ENCODE measurements around the gene RNF213. TPM values are rescaled to one million over a fixed set of nuclear protein-coding genes. Genes with fewer than 3 reads are reported as not detected.

RNF213 gene
- total RNA-seq, 1 donor from 2014 or later: 110 TPM

DNA sequence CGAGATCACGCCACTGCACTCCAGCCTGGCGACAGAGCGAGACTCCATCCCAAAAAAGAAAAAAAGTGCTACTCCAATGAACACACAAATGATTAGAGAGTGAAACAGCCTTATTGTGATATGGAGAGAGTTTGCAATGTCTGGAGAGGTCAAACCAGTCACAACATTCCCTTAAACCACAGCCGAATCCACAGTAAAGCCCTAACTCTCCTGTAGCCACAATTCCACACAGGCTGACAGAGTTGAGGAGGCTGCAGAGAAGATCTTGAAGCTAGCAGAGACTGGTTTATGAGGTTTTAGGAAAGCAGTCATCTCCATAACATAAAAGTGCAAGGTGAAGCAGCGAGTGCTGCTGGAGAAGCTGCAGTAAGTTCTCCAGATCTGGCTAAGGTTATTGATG lies 6.7 kb downstream of the RNF213 start:
- Mint-ChIP-seq H3K27me3 (ENCODE audit: unreplicated experiment) (peaks cover 5% of the 10 kb centered on the region), H3K27ac (ENCODE audit: unreplicated experiment) (no peak overlapping the region), H3K4me3 (ENCODE audit: unreplicated experiment) (no peak overlapping the region), H3K9me3 (ENCODE audit: unreplicated experiment) (no peaks in the 10 kb centered on the region), H3K4me1 (ENCODE audit: unreplicated experiment) (peaks cover 23% of the 10 kb centered on the region), H3K36me3 (ENCODE audit: low read depth, unreplicated experiment) (peaks cover 13% of the 10 kb centered on the region)
- TF ChIP-seq, protein P1, sequence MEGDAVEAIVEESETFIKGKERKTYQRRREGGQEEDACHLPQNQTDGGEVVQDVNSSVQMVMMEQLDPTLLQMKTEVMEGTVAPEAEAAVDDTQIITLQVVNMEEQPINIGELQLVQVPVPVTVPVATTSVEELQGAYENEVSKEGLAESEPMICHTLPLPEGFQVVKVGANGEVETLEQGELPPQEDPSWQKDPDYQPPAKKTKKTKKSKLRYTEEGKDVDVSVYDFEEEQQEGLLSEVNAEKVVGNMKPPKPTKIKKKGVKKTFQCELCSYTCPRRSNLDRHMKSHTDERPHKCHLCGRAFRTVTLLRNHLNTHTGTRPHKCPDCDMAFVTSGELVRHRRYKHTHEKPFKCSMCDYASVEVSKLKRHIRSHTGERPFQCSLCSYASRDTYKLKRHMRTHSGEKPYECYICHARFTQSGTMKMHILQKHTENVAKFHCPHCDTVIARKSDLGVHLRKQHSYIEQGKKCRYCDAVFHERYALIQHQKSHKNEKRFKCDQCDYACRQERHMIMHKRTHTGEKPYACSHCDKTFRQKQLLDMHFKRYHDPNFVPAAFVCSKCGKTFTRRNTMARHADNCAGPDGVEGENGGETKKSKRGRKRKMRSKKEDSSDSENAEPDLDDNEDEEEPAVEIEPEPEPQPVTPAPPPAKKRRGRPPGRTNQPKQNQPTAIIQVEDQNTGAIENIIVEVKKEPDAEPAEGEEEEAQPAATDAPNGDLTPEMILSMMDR (IDR thresholded peaks at IDR 0.05; ENCODE audit: unreplicated experiment): no peak
- no peak for DNase-seq (ENCODE audit: low spot score)

DNA sequence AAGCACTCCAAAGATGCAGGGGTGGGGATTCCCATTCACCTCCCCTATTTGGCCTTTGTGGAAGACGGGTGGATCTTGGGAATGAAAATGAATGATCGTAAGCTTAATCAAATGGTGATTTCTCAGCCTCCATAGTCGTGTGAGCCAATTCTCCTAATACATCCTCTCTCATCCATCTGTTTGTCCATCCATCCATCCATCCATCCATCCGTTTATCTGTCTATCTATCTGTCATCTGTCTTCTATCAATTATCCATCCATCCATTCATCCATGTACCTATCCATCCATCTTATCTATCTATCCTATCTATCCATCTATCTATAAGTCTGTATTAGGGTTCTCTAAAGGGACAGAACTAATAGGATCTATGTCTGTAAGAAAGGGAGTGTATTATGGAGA lies 7.8 kb downstream of the RNF213 start:
- H3K4me3 Mint-ChIP-seq (ENCODE audit: unreplicated experiment): no peak overlapping the region
- TF ChIP-seq, protein P1 (IDR thresholded peaks at IDR 0.05; ENCODE audit: unreplicated experiment): no peak

DNA sequence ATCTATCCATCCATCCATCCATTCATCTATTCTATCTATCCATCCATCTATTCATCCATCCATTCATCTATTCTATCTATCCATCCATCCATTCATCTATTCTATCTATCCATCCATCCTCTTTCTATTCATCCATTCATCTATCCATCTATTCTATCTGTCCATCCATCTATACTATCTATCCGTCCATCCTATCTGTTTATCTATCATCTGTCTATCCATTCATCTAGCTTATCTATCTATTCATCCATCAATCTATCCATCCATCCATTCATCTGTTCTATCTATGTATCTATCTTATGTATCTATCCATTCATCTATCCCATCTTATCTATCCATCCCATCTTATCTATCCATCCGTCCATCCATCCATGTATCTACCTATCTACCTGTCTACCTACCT lies 8.8 kb downstream of the RNF213 start:
- H3K27ac Mint-ChIP-seq (ENCODE audit: unreplicated experiment): no peak overlapping the region
- TF ChIP-seq, protein P1 (IDR thresholded peaks at IDR 0.05; ENCODE audit: unreplicated experiment): no peak
- H3K4me1 Mint-ChIP-seq (ENCODE audit: unreplicated experiment): peaks cover 20% of the 10 kb centered on the region
- H3K9me3 Mint-ChIP-seq (ENCODE audit: unreplicated experiment): no peaks in the 10 kb centered on the region
- DNase-seq (ENCODE audit: low spot score): no peak
- H3K4me3 Mint-ChIP-seq (ENCODE audit: unreplicated experiment): no peak overlapping the region
- H3K27me3 Mint-ChIP-seq (ENCODE audit: unreplicated experiment): peaks cover 10% of the 10 kb centered on the region
- H3K36me3 Mint-ChIP-seq (ENCODE audit: low read depth, unreplicated experiment): peaks cover 18% of the 10 kb centered on the region

More for the DNA sequence above, 7.8 kb downstream of the RNF213 start:
- H3K4me1 Mint-ChIP-seq (ENCODE audit: unreplicated experiment): peaks cover 19% of the 10 kb centered on the region
- peaks cover 13% of the 10 kb centered on the region for H3K36me3 Mint-ChIP-seq (ENCODE audit: low read depth, unreplicated experiment)
- no peak for DNase-seq (ENCODE audit: low spot score)
- H3K27ac Mint-ChIP-seq (ENCODE audit: unreplicated experiment): no peak overlapping the region
- H3K9me3 Mint-ChIP-seq (ENCODE audit: unreplicated experiment): no peaks in the 10 kb centered on the region
- H3K27me3 Mint-ChIP-seq (ENCODE audit: unreplicated experiment): peaks cover 8% of the 10 kb centered on the region

DNA sequence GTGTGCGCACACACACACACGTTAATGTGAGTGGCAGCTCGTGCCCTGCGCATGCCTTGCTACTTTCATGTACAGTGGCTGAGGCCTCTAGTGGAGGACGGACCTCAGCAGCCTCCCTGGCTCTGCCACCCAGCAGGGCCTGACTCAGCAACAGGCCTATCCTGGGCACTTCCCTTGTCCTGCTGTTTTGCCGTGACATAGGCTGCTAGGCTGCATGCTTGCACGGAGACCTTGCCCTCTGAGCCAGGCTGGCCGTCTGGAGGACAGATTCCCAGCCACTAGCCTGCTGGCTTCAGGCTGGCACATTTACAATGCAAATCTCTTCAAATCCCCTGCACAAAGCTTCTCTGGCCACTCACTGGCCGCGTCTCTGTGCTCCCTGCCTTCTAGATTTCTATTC lies 9.5 kb downstream of the RNF213 start:
- H3K9me3 Mint-ChIP-seq (ENCODE audit: unreplicated experiment): no peaks in the 10 kb centered on the region
- H3K4me1 Mint-ChIP-seq (ENCODE audit: unreplicated experiment): peaks cover 15% of the 10 kb centered on the region
- H3K4me3 Mint-ChIP-seq (ENCODE audit: unreplicated experiment): no peak overlapping the region
- H3K27ac Mint-ChIP-seq (ENCODE audit: unreplicated experiment): no peak overlapping the region
- DNase-seq (ENCODE audit: low spot score): no peak
- TF ChIP-seq, protein P1 (IDR thresholded peaks at IDR 0.05; ENCODE audit: unreplicated experiment): no peak
- peaks cover 10% of the 10 kb centered on the region for H3K27me3 Mint-ChIP-seq (ENCODE audit: unreplicated experiment)
- peaks cover 18% of the 10 kb centered on the region for H3K36me3 Mint-ChIP-seq (ENCODE audit: low read depth, unreplicated experiment)

DNA sequence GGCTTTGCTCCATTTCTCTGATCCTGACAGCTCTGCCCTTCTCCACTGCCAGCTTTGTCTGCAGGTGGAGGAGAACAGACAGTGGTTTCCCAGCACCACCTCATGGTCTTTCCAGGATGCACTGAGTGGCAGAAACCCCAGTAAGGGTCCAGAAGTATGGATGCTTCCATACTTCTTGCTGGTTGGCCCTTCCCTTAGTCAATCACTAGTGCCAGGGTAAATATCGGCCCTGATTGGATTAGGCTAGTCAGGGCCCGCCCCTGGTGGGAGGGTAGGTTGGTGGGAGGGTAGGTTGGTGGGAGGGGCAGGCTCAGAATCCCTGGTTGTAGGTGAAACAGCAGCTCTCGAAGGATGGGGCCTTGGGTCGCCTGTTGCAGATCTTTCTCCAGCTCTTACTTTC lies 10.2 kb downstream of the RNF213 start:
- TF ChIP-seq, protein P1 (IDR thresholded peaks at IDR 0.05; ENCODE audit: unreplicated experiment): no peak
- Mint-ChIP-seq H3K4me1 (ENCODE audit: unreplicated experiment) (peaks cover 18% of the 10 kb centered on the region), H3K36me3 (ENCODE audit: low read depth, unreplicated experiment) (peaks cover 15% of the 10 kb centered on the region), H3K27ac (ENCODE audit: unreplicated experiment) (peak overlapping the region; percentile 2), H3K27me3 (ENCODE audit: unreplicated experiment) (peaks cover 10% of the 10 kb centered on the region), H3K9me3 (ENCODE audit: unreplicated experiment) (no peaks in the 10 kb centered on the region), H3K4me3 (ENCODE audit: unreplicated experiment) (peak overlapping the region; percentile 20)
- peak; percentile 63 for DNase-seq (ENCODE audit: low spot score)
